Trophoblast cell (in vitro differentiated cells and primary cell): ENCODE results near the gene RBM24.

Experiments
- DNase-seq, 2 donors: peaks; one replicate each; pipeline ENCODE4 v3.0.0-alpha.2; 2016
- H2AFZ ChIP-seq: 2 replicates; pipeline ENCODE4 v1.6.1; 2013; ENCODE audit warnings: low read length, moderate library complexity, mild to moderate bottlenecking; ENCODE audit not compliant: insufficient read depth, poor library complexity
- H2AK5ac ChIP-seq: 2 replicates; pipeline ENCODE4 v1.6.1; 2013; ENCODE audit warnings: mild to moderate bottlenecking, low read length
- H2BK120ac ChIP-seq: 2 replicates; pipeline ENCODE4 v1.6.1; 2013; ENCODE audit warnings: low read length, mild to moderate bottlenecking, moderate library complexity; ENCODE audit not compliant: insufficient read depth, poor library complexity
- H2BK12ac ChIP-seq: 2 replicates; pipeline ENCODE4 v1.6.1; 2013; ENCODE audit warnings: mild to moderate bottlenecking, low read length, moderate library complexity
- H2BK5ac ChIP-seq: 2 replicates; pipeline ENCODE4 v1.6.1; 2013; ENCODE audit warnings: low read length, low read depth, moderate library complexity, mild to moderate bottlenecking; ENCODE audit not compliant: poor library complexity
- H3K14ac ChIP-seq: 2 replicates; pipeline ENCODE4 v1.6.1; 2013; ENCODE audit warnings: mild to moderate bottlenecking, low read length
- H3K18ac ChIP-seq: 2 replicates; pipeline ENCODE4 v1.6.1; 2013; ENCODE audit warnings: mild to moderate bottlenecking, low read length
- H3K23ac ChIP-seq: 2 replicates; pipeline ENCODE4 v1.6.1; 2013; ENCODE audit warnings: low read length
- H3K27ac ChIP-seq: 2 replicates; pipeline ENCODE4 v1.5.1; 2013; ENCODE audit warnings: low read depth, mild to moderate bottlenecking, inconsistent platforms, low read length, moderate library complexity
- H3K27me3 ChIP-seq: 2 replicates; pipeline ENCODE4 v1.6.1; 2013; ENCODE audit warnings: inconsistent platforms, mild to moderate bottlenecking, low read length, moderate library complexity; ENCODE audit not compliant: insufficient read depth
- H3K36me3 ChIP-seq, 2 experiments: 1 replicate in 1 of 2; 2 replicates in 1 of 2; pipeline ENCODE4 v1.6.1; 2013; ENCODE audit warnings: low read length in 2 of 2, mild to moderate bottlenecking in 2 of 2, moderate library complexity in 1 of 2; ENCODE audit not compliant: insufficient read depth in 2 of 2, control insufficient read depth in 1 of 2
- H3K4ac ChIP-seq: 2 replicates; pipeline ENCODE4 v1.6.1; 2013; ENCODE audit warnings: low read depth, mild to moderate bottlenecking, low read length, moderate library complexity
- H3K4me1 ChIP-seq, 2 experiments: 1 replicate in 1 of 2; 2 replicates in 1 of 2; pipeline ENCODE4 v1.6.1; 2013; ENCODE audit warnings: low read length in 2 of 2, mild to moderate bottlenecking in 2 of 2, moderate library complexity in 1 of 2; ENCODE audit not compliant: insufficient read depth in 2 of 2, control insufficient read depth in 1 of 2
- H3K4me2 ChIP-seq: 2 replicates; pipeline ENCODE4 v1.6.1; 2013; ENCODE audit warnings: inconsistent platforms, mild to moderate bottlenecking, low read length, moderate library complexity
- H3K4me3 ChIP-seq: 2 replicates; pipeline ENCODE4 v1.5.1; 2013; ENCODE audit warnings: mild to moderate bottlenecking, low read depth, low read length, inconsistent platforms
- H3K79me1 ChIP-seq: one replicate; pipeline ENCODE4 v1.6.1; 2013; ENCODE audit warnings: low read length
- H3K79me2 ChIP-seq: 2 replicates; pipeline ENCODE4 v1.6.1; 2013; ENCODE audit warnings: low read length, mild to moderate bottlenecking; ENCODE audit not compliant: control insufficient read depth, insufficient read depth, poor library complexity
- H3K9ac ChIP-seq: 2 replicates; pipeline ENCODE4 v1.6.1; 2013; ENCODE audit warnings: mild to moderate bottlenecking, low read length
- H3K9me3 ChIP-seq: 2 replicates; pipeline ENCODE4 v1.6.1; 2013; ENCODE audit warnings: low read depth, mild to moderate bottlenecking, control low read depth, inconsistent platforms, low read length; ENCODE audit not compliant: insufficient read depth
- H4K12ac ChIP-seq: 2 replicates; pipeline ENCODE4 v1.6.1; 2013; ENCODE audit warnings: low read depth, mild to moderate bottlenecking, low read length, moderate library complexity
- H4K8ac ChIP-seq: 2 replicates; pipeline ENCODE4 v1.6.1; 2013; ENCODE audit warnings: low read depth, mild to moderate bottlenecking, low read length, moderate library complexity
- H4K91ac ChIP-seq: one replicate; pipeline ENCODE4 v1.6.1; 2013; ENCODE audit warnings: low read depth, mild to moderate bottlenecking, low read length, moderate library complexity
- WGBS: extraction: QIAGEN DNeasy Blood & Tissue Kit; methylation state at CpG from one replicate; pipeline ENCODE4 v1.1.7; 2013; ENCODE audit warnings: missing lambda C conversion rate; ENCODE audit not compliant: insufficient read length, insufficient coverage; ENCODE audit errors: extremely low coverage; 5-methylcytosine and 5-hydroxymethylcytosine counted together

Gene RBM24

GRCh38 chr6:17269840-17270239 lies 11.3 kb upstream of the RBM24 start:
- no peak overlapping the region for H2AFZ ChIP-seq
- no peaks in the 10 kb centered on the region for H3K79me2 ChIP-seq
- H3K4ac ChIP-seq = no peak overlapping the region
- no peak overlapping the region for H3K9ac ChIP-seq
- no peak overlapping the region for H2BK12ac ChIP-seq
- H3K14ac ChIP-seq = no peak overlapping the region
- H4K8ac ChIP-seq = no peak overlapping the region
- no peaks in the 10 kb centered on the region for H3K27me3 ChIP-seq
- WGBS = no CpG with 5 or more reads among the region's 3 CpGs
- H4K91ac ChIP-seq = no peak overlapping the region
- no peaks in the 10 kb centered on the region for H3K79me1 ChIP-seq
- no peak overlapping the region for H3K27ac ChIP-seq
- no peak overlapping the region for H2AK5ac ChIP-seq
- no peaks in the 10 kb centered on the region for H3K4me1 ChIP-seq
- H3K4me2 ChIP-seq = no peak overlapping the region
- no peak overlapping the region for H3K4me3 ChIP-seq
- peak; percentile 46 to 84 for DNase-seq
- H4K12ac ChIP-seq = no peak overlapping the region
- H2BK5ac ChIP-seq = no peak overlapping the region
- H3K9me3 ChIP-seq = no peaks in the 10 kb centered on the region
- H2BK120ac ChIP-seq = no peak overlapping the region
- H3K36me3 ChIP-seq = no peaks in the 10 kb centered on the region
- no peak overlapping the region for H3K23ac ChIP-seq
- no peak overlapping the region for H3K18ac ChIP-seq

DNA sequence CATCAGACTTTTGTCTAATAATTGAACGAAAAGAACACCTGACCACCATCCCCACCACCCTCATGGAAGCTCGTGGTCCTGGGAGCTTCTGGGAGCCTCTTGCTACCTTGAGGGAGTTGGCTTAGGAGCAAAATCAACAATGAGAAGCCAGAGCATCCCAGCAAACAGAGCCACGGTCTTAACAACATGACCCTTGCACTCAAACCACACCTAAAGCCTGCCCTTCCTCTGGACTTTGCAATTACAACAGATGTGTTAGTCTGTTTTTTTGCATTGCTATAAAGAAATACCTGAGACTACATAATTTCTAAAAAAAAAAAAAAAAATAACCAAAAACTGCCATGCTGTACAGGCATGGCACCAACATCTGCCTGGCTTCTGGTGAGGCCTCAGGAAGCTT lies 9.5 kb upstream of the RBM24 start:
- H3K23ac ChIP-seq = no peak overlapping the region
- no peaks in the 10 kb centered on the region for H3K27me3 ChIP-seq
- H2BK5ac ChIP-seq = no peak overlapping the region
- no peaks in the 10 kb centered on the region for H3K4me1 ChIP-seq
- no peak overlapping the region for H3K14ac ChIP-seq
- H2BK120ac ChIP-seq = no peak overlapping the region
- no peak for DNase-seq
- H4K12ac ChIP-seq = no peak overlapping the region
- H3K36me3 ChIP-seq = no peaks in the 10 kb centered on the region
- H3K27ac ChIP-seq = no peak overlapping the region
- H4K8ac ChIP-seq = no peak overlapping the region
- H4K91ac ChIP-seq = no peak overlapping the region
- no peaks in the 10 kb centered on the region for H3K79me2 ChIP-seq
- WGBS = no CpG with 5 or more reads among the region's 3 CpGs
- no peak overlapping the region for H3K18ac ChIP-seq
- H3K9me3 ChIP-seq = no peaks in the 10 kb centered on the region
- H2AFZ ChIP-seq = no peak overlapping the region
- no peak overlapping the region for H3K4ac ChIP-seq
- H3K79me1 ChIP-seq = no peaks in the 10 kb centered on the region
- H3K4me2 ChIP-seq = no peak overlapping the region
- H3K9ac ChIP-seq = no peak overlapping the region
- H3K4me3 ChIP-seq = no peak overlapping the region
- no peak overlapping the region for H2AK5ac ChIP-seq
- H2BK12ac ChIP-seq = no peak overlapping the region

- H3K79me1 ChIP-seq = peaks cover 4% of the 10 kb centered on the region
- no peak overlapping the region for H2BK120ac ChIP-seq
- no peak overlapping the region for H3K4me3 ChIP-seq
- no peak overlapping the region for H3K4me2 ChIP-seq
- no peak overlapping the region for H3K18ac ChIP-seq
- H2AFZ ChIP-seq = no peak overlapping the region
- no peak overlapping the region for H3K23ac ChIP-seq
- peaks cover 2 to 6% of the 10 kb centered on the region in 2 experiments for H3K4me1 ChIP-seq
- H4K91ac ChIP-seq = no peak overlapping the region
- no peaks in the 10 kb centered on the region for H3K36me3 ChIP-seq
- no CpG with 5 or more reads among the region's 3 CpGs for WGBS
- no peak overlapping the region for H3K4ac ChIP-seq
- no peak overlapping the region for H3K27ac ChIP-seq
- H3K14ac ChIP-seq = no peak overlapping the region
- no peak overlapping the region for H4K8ac ChIP-seq
- H3K9ac ChIP-seq = no peak overlapping the region
- H4K12ac ChIP-seq = no peak overlapping the region
- no peak overlapping the region for H2BK12ac ChIP-seq
- no peaks in the 10 kb centered on the region for H3K79me2 ChIP-seq
- no peak for DNase-seq
- no peak overlapping the region for H2AK5ac ChIP-seq
- no peak overlapping the region for H2BK5ac ChIP-seq
- H3K27me3 ChIP-seq = peaks cover 17% of the 10 kb centered on the region
- peaks cover 4% of the 10 kb centered on the region for H3K9me3 ChIP-seq
Observed at GRCh38 chr6:17276766-17277165, 4.4 kb upstream of the RBM24 start.

DNA sequence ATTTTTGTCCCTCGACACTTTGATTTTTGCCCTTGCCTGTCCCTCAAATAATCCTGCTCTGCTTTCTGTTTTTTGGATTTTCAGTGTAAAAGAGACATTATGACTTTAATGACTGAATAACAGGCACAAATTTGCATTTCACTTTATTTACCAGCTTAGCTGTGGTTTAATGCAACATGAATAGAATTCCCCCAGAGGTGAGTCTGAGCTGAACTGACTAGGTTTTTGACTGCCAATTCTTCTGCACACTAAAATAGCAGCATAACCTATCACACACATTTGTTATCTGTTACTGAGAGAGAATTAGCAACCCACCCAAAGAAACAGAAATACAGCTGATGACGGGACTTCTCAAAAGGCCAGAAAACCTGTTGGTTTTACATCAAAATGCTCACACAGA lies 3.9 kb upstream of the RBM24 start:
- no peak overlapping the region for H2BK5ac ChIP-seq
- H3K9me3 ChIP-seq = peaks cover 4% of the 10 kb centered on the region
- H3K4me1 ChIP-seq = peaks cover 6% of the 10 kb centered on the region in 2 experiments
- no peak overlapping the region for H2AFZ ChIP-seq
- H4K91ac ChIP-seq = no peak overlapping the region
- H4K12ac ChIP-seq = no peak overlapping the region
- no peak overlapping the region for H2BK120ac ChIP-seq
- peaks cover 19% of the 10 kb centered on the region for H3K27me3 ChIP-seq
- no peak overlapping the region for H3K4me2 ChIP-seq
- no peak overlapping the region for H3K27ac ChIP-seq
- H3K79me2 ChIP-seq = no peaks in the 10 kb centered on the region
- no peak overlapping the region for H3K23ac ChIP-seq
- no peak overlapping the region for H3K18ac ChIP-seq
- no peak for DNase-seq
- H3K79me1 ChIP-seq = peaks cover 4% of the 10 kb centered on the region
- H4K8ac ChIP-seq = no peak overlapping the region
- H2BK12ac ChIP-seq = no peak overlapping the region
- H3K36me3 ChIP-seq = no peaks in the 10 kb centered on the region
- no peak overlapping the region for H3K4me3 ChIP-seq
- WGBS = no CpG with 5 or more reads among the region's 2 CpGs
- no peak overlapping the region for H3K14ac ChIP-seq
- H3K4ac ChIP-seq = no peak overlapping the region
- H3K9ac ChIP-seq = no peak overlapping the region
- no peak overlapping the region for H2AK5ac ChIP-seq
